ENCODE results near the gene PCDHA1. TPM values are rescaled to one million over a fixed set of nuclear protein-coding genes. Genes with fewer than 3 reads are reported as not detected.

Gene PCDHA1
- total RNA-seq, 1 experiment from 2014 or later, result not detected

DNA sequence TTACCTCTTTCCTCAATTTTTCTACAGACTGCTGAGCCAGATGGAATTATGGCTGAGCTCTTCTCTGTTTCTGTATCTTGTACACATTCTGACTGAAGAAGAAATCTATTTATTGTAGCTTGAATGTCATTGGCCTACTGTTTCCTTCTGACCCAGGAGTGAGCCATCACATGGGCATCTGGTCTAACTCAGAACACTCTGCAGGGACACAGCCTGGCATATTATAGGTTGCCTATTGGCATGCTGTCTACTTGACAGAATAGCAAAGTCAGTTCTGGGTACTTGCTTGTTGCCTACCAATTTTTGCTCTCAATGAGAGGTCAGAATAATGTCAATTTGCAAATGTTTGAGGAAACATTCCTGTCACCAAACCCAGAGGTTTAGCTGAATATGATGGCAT lies 187.6 kb downstream of the PCDHA1 start:
- H3K27me3 ChIP-seq (ENCODE audit: insufficient read depth, low read length), result no peaks in the 10 kb centered on the region
- ChIA-PET POLR2A (no interaction called here), CTCF (no interaction called here), RAD21 (ENCODE audit: low non-redundant PET in 1 of 2, low total read pairs in 2 of 2, uncharacterized antibody in 2 of 2, unreplicated experiment in 2 of 2) (no interaction called here)
- BruUV-seq (replicated peaks), result no TSS peak
- no peak overlapping the region for H3K4me2 ChIP-seq (ENCODE audit: low read length)
- no peak overlapping the region for H3K4me3 ChIP-seq (replicated peaks in 1 of 2; ENCODE audit: low read depth in 1 of 2, low read length in 2 of 2)
- ATAC-seq, result no peak
- no peaks in the 10 kb centered on the region for H3K9me3 ChIP-seq (ENCODE audit: control insufficient read depth in 1 of 2, insufficient read depth in 1 of 2, low read depth in 1 of 2, low read length in 2 of 2)
- TF ChIP-seq RAD21 (IDR thresholded peaks at IDR 0.05; ENCODE audit: low read depth) (no peak), SRF (IDR thresholded peaks at IDR 0.05; ENCODE audit: low read depth) (no peak), CBX3 (IDR thresholded peaks at IDR 0.05; ENCODE audit: low read depth) (no peak), EGR1 (IDR thresholded peaks at IDR 0.05; ENCODE audit: low read depth) (no peak), YY1 (IDR thresholded peaks at IDR 0.05; ENCODE audit: extremely low read depth, insufficient replicate concordance, low read depth, low read length) (no peak), CEBPB (IDR thresholded peaks at IDR 0.05; ENCODE audit: low read depth) (no peak)
- TF ChIP-seq, protein P1, sequence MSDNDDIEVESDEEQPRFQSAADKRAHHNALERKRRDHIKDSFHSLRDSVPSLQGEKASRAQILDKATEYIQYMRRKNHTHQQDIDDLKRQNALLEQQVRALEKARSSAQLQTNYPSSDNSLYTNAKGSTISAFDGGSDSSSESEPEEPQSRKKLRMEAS (IDR thresholded peaks at IDR 0.05), result no peak
- no peak for DNase-seq (ENCODE audit: low read depth, low spot score)
- H2AFZ ChIP-seq (ENCODE audit: low read depth, low read length, poor library complexity, severe bottlenecking), result no peak overlapping the region
- no peak overlapping the region for H3K9ac ChIP-seq (ENCODE audit: low read length)
- no peaks in the 10 kb centered on the region for H4K20me1 ChIP-seq (ENCODE audit: insufficient read depth)
- H3K4me1 ChIP-seq (ENCODE audit: control insufficient read depth in 1 of 2, insufficient read depth in 2 of 2, low read length in 2 of 2), result no peaks in the 10 kb centered on the region
- no peaks in the 10 kb centered on the region for H3K79me2 ChIP-seq (ENCODE audit: insufficient read depth, low read length)
- H3K9me2 ChIP-seq (ENCODE audit: insufficient read depth), result no peaks in the 10 kb centered on the region
- no peak overlapping the region for H3K27ac ChIP-seq (ENCODE audit: low read depth, low read length)
- H3K36me3 ChIP-seq (ENCODE audit: control insufficient read depth in 1 of 2, insufficient read depth in 2 of 2, low read length in 2 of 2), result no peaks in the 10 kb centered on the region
- intact Hi-C loops (cut with micrococcal nuclease), result no loop called here

DNA sequence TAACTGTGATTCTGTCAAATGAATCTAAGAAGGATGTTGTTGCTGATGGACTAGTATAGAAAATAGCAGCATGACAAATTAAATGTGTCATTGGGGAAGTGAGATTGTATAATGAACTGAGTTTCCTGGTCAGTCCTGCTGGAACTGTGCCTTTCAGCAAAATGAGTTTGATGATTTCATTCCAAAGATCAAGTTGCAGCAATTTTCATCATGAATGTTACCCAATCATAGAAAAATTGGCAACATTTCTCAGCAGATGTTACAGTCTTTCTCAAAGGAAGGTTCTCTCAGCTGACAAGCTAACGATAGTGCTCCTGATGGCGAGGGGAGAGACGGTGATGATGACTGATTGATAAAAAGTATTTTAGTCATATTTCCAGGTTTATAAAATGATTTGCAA lies 191.1 kb downstream of the PCDHA1 start:
- H3K79me2 ChIP-seq (ENCODE audit: insufficient read depth, low read length), result no peaks in the 10 kb centered on the region
- CTCF ChIA-PET, result no interaction called here
- RAD21 ChIA-PET (ENCODE audit: low non-redundant PET in 1 of 2, low total read pairs in 2 of 2, uncharacterized antibody in 2 of 2, unreplicated experiment in 2 of 2), result no interaction called here
- ATAC-seq (no peak), DNase-seq (ENCODE audit: low read depth, low spot score) (no peak)
- POLR2A ChIA-PET, result no interaction called here
- no peak overlapping the region for H2AFZ ChIP-seq (ENCODE audit: low read depth, low read length, poor library complexity, severe bottlenecking)
- H3K27me3 ChIP-seq (ENCODE audit: insufficient read depth, low read length), result no peaks in the 10 kb centered on the region
- BruUV-seq (replicated peaks), result no TSS peak
- no peak overlapping the region for H3K4me2 ChIP-seq (ENCODE audit: low read length)
- H3K9me2 ChIP-seq (ENCODE audit: insufficient read depth), result no peaks in the 10 kb centered on the region
- no peaks in the 10 kb centered on the region for H4K20me1 ChIP-seq (ENCODE audit: insufficient read depth)
- H3K36me3 ChIP-seq (ENCODE audit: control insufficient read depth in 1 of 2, insufficient read depth in 2 of 2, low read length in 2 of 2), result no peaks in the 10 kb centered on the region
- no peaks in the 10 kb centered on the region for H3K9me3 ChIP-seq (ENCODE audit: control insufficient read depth in 1 of 2, insufficient read depth in 1 of 2, low read depth in 1 of 2, low read length in 2 of 2)
- no peak overlapping the region for H3K4me3 ChIP-seq (replicated peaks in 1 of 2; ENCODE audit: low read depth in 1 of 2, low read length in 2 of 2)
- no peak overlapping the region for H3K9ac ChIP-seq (ENCODE audit: low read length)
- H3K4me1 ChIP-seq (ENCODE audit: control insufficient read depth in 1 of 2, insufficient read depth in 2 of 2, low read length in 2 of 2), result no peaks in the 10 kb centered on the region
- TF ChIP-seq FOSL1 (IDR thresholded peaks at IDR 0.05; ENCODE audit: low read depth), result 0 out of 2 replicates have a peak, but pooled peaks have one; percentile 8
- TF ChIP-seq, protein P2, sequence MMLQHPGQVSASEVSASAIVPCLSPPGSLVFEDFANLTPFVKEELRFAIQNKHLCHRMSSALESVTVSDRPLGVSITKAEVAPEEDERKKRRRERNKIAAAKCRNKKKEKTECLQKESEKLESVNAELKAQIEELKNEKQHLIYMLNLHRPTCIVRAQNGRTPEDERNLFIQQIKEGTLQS (IDR thresholded peaks at IDR 0.05), result no peak
- TF ChIP-seq ZNF274 (IDR thresholded peaks at IDR 0.05; ENCODE audit: low read depth, low read length), result no peak
- TF ChIP-seq SP1 (IDR thresholded peaks at IDR 0.05; ENCODE audit: low read depth), result peak; percentile 10; the same call in 1 of the 2 replicates
- TF ChIP-seq CEBPB (IDR thresholded peaks at IDR 0.05; ENCODE audit: low read depth), result peak; percentile 83
- H3K27ac ChIP-seq (ENCODE audit: low read depth, low read length), result no peak overlapping the region
- intact Hi-C loops (cut with micrococcal nuclease), result no loop called here

Data from HCT116 (cell line).